ENCODE data around the gene METRN.
A peak's percentile ranks its signal among the peaks of the same experiment; 100 is the strongest.

The METRN gene

GRCh38 chr16:714558-715476, at the start of gene METRN:
TSS of gene METRN (plus strand) at chr16:715118. CDS start at chr16:715290, 172 bp downstream.
- DNase-seq (ENCODE audit: low read depth in 1 of 2, low spot score in 1 of 2) = peak; percentile 72 to 92

- DNase-seq (ENCODE audit: low read depth in 1 of 2, low spot score in 1 of 2) = no peak
These were observed 48.3 kb upstream of the METRN start for GRCh38 chr16:666572-666971.

- DNase-seq (ENCODE audit: low read depth in 1 of 2, low spot score in 1 of 2) = no peak
These were observed 47.7 kb upstream of the METRN start for GRCh38 chr16:667113-667779.

GRCh38 chr16:667780-668518, 47.0 kb upstream of the METRN start, which contains the start of gene RHOT2:
TSS of gene RHOT2 (plus strand) at chr16:668132. CDS start at chr16:668200, 68 bp downstream.
- DNase-seq (ENCODE audit: low read depth in 1 of 2, low spot score in 1 of 2) = peak; percentile 85 to 94

GRCh38 chr16:668519-669171, 46.3 kb upstream of the METRN start:
- no peak for DNase-seq (ENCODE audit: low read depth in 1 of 2, low spot score in 1 of 2)

- no peak for DNase-seq (ENCODE audit: low read depth in 1 of 2, low spot score in 1 of 2)
These were observed 45.3 kb upstream of the METRN start for GRCh38 chr16:669666-670065.

GRCh38 chr16:670485-671352, 44.2 kb upstream of the METRN start:
- DNase-seq (ENCODE audit: low read depth in 1 of 2, low spot score in 1 of 2) = no peak

GRCh38 chr16:671353-672131, 43.4 kb upstream of the METRN start:
- no peak for DNase-seq (ENCODE audit: low read depth in 1 of 2, low spot score in 1 of 2)

- no peak for DNase-seq (ENCODE audit: low read depth in 1 of 2, low spot score in 1 of 2)
These were observed 42.5 kb upstream of the METRN start for GRCh38 chr16:672371-672770.

- no peak for DNase-seq (ENCODE audit: low read depth in 1 of 2, low spot score in 1 of 2)
These were observed 42.1 kb upstream of the METRN start for GRCh38 chr16:672851-673250.

GRCh38 chr16:673399-673991, 41.4 kb upstream of the METRN start:
- no peak for DNase-seq (ENCODE audit: low read depth in 1 of 2, low spot score in 1 of 2)

- no peak for DNase-seq (ENCODE audit: low read depth in 1 of 2, low spot score in 1 of 2)
These were observed 40.6 kb upstream of the METRN start for GRCh38 chr16:674214-674881.

GRCh38 chr16:674968-675883, 39.7 kb upstream of the METRN start, which contains the start of gene RHBDL1:
TSS of gene RHBDL1 (plus strand) at chr16:675671. CDS start at chr16:675791, 120 bp downstream.
- no peak for DNase-seq (ENCODE audit: low read depth in 1 of 2, low spot score in 1 of 2)

GRCh38 chr16:675884-676564, 38.9 kb upstream of the METRN start:
- no peak for DNase-seq (ENCODE audit: low read depth in 1 of 2, low spot score in 1 of 2)

GRCh38 chr16:676565-676902, 38.4 kb upstream of the METRN start:
- no peak for DNase-seq (ENCODE audit: low read depth in 1 of 2, low spot score in 1 of 2)

GRCh38 chr16:676913-677312, 38.0 kb upstream of the METRN start:
- no peak for DNase-seq (ENCODE audit: low read depth in 1 of 2, low spot score in 1 of 2)

Data from stimulated activated CD4-positive, alpha-beta T cell treated with anti-CD3 and anti-CD28 coated beads, Interleukin-15, amount 100 ng/mL, for 1 hour (primary cell).